Astrocyte of the cerebellum (primary cell): Measurements from ENCODE around the gene HS1BP3.
A peak's percentile ranks its signal among the peaks of the same experiment; 100 is the strongest.

Source experiments
- DNase-seq: peaks from one replicate; pipeline ENCODE4 v3.0.0-alpha.2; 2011; ENCODE audit warnings: low read depth
- H3K4me3 ChIP-seq: 2 replicates; pipeline ENCODE4 v1.5.1; 2011; ENCODE audit warnings: mild to moderate bottlenecking, low read depth, low read length, moderate library complexity
- in situ Hi-C: cut with HindIII; loops from 2 replicates; pipeline ENCODE4 v1.10.0; 2017; ENCODE audit warnings: low sequenced_read_pairs
- TF ChIP-seq, protein P1 (sequence below): IDR thresholded peaks from 2 replicates; pipeline ENCODE4 v1.5.1; 2012; ENCODE audit warnings: low read length, low read depth, moderate library complexity, mild to moderate bottlenecking; ENCODE audit errors: missing control alignments

The HS1BP3 gene, protein sequence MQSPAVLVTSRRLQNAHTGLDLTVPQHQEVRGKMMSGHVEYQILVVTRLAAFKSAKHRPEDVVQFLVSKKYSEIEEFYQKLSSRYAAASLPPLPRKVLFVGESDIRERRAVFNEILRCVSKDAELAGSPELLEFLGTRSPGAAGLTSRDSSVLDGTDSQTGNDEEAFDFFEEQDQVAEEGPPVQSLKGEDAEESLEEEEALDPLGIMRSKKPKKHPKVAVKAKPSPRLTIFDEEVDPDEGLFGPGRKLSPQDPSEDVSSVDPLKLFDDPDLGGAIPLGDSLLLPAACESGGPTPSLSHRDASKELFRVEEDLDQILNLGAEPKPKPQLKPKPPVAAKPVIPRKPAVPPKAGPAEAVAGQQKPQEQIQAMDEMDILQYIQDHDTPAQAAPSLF

DNA sequence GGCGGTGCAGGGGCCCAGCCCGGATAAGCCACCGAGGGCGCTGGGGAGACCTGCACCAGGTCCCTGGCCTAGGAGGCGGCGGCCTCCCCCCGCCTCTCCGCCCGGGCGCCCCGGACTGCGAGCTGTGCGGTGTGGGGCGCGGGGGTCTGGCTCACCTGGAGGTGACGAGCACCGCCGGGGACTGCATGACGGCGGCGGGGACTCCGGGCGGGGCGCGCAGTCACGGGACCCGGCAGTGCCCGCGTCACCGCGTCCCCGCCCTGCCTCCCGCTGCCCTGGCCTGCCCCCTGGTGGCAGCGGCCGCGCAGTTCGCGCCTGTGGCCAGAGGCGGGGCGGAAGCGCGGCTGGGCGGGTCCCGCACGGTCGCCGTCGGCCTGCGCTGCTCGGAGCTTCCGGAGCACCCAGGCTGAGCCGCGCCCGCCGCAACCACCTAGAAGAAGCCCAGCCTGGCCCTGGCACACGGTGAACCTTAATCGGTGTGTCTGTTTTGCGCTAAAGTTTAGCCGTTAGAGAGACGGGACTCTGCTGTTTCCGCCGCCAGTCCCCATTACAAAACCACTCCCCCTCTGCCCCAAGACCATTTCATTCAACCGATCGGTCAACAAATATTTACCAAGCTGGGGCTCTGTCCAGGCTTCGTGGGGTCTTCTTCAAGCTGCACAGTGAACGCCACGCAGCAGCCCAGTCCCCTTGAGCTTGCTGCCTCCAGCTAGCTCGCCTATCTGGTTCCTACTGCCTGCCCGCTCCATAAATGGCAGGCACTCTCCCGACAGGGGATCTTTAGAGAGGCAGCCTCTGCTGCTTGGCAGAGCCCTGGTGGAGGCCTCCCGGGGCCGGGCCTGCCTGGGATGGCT lies at the start of gene HS1BP3:
TSS of gene HS1BP3 (minus strand) at position 222 of the 854 bp plus-strand sequence. CDS start at position 187, 35 bp downstream.
- no peak for DNase-seq
- TF ChIP-seq, protein P1, sequence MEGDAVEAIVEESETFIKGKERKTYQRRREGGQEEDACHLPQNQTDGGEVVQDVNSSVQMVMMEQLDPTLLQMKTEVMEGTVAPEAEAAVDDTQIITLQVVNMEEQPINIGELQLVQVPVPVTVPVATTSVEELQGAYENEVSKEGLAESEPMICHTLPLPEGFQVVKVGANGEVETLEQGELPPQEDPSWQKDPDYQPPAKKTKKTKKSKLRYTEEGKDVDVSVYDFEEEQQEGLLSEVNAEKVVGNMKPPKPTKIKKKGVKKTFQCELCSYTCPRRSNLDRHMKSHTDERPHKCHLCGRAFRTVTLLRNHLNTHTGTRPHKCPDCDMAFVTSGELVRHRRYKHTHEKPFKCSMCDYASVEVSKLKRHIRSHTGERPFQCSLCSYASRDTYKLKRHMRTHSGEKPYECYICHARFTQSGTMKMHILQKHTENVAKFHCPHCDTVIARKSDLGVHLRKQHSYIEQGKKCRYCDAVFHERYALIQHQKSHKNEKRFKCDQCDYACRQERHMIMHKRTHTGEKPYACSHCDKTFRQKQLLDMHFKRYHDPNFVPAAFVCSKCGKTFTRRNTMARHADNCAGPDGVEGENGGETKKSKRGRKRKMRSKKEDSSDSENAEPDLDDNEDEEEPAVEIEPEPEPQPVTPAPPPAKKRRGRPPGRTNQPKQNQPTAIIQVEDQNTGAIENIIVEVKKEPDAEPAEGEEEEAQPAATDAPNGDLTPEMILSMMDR, result peak; percentile 55
- H3K4me3 ChIP-seq, result peak within 1 kb of the TSS; percentile 87
- in situ Hi-C loops, result no loop called here

DNA sequence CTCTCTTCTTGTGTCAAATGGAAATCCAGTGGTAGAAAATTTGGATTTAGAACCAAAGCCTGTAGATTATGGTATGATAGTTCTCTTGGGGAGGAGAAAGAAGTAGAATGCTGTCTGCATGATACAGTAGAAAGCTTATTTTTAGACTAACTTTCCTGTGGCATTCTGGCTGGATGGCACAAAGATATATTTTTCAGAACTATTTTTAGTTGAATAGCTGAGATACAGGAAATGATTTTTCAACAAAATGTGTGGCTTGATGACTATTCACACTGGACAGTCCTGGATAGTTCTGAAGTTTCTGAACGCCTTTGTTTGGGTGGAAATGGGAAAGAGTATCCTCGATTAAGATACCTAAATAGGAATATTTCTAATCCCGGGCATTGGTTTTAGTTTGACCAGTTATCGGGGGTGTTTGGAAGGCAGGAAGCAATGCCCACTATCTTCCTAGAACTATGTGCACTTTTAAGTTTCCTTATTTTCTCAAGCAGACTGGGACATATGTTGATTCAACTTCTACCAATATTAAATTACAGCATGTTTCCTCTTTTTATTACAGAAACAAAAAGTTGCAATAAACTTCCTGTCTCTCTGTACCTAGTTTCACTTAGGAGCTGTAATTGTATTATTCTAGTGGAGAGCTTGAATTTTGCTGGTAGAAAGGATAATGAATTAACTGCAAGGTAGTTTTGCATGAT lies 48.2 kb upstream of the HS1BP3 start:
- in situ Hi-C loops, result no loop called here
- TF ChIP-seq, protein P1, result no peak
- no peak for DNase-seq
- no peak overlapping the region for H3K4me3 ChIP-seq

DNA sequence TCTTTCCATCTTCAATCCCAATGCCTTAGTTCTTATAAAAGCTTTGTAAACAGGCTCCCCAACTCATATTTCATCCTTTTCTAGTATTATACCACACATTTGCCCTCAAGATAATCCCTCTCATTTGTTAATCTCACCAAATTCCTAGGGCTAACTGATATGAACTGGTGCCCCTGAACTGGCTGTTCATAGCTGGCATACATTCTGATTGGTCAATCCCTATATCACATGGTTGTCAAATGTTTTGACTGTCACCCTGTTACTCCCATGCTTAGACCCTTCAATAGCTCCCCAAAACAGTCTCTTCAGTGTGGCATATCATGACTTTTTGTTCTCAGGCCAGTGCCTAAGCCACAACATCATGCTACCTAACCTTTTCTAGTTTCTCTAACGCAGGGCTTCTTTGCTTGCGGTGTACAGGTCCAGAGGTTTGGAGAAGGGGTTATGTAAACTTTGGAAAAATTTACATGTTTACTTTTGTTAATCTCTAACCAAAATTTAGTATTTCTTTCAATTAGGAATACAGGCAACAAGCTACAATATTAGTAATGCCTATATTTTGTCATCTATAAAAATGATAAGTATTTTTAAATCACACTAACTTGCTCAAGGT lies 46.5 kb upstream of the HS1BP3 start:
- no peak overlapping the region for H3K4me3 ChIP-seq
- no peak for DNase-seq
- TF ChIP-seq, protein P1, result no peak
- in situ Hi-C loops, result no loop called here

DNA sequence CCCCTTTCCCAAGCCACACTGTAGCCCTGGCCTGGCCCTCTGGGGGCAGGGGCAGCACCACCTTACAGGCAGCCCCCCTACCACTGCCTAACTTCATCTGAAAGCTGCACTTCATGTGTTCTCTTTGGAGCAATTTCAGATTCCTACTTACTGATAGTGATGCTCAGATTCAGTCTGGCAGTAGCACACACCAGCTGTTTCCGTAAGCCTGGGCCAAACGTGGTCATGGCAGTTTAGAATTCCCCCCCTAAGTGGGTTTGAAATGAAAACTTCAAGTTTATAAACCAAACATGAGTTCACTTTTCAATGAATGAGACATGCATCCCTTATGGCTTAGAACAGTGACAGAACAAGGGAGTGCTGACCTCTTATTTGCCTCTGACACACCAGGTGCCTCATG lies 45.5 kb upstream of the HS1BP3 start:
- no peak overlapping the region for H3K4me3 ChIP-seq
- DNase-seq, result no peak
- TF ChIP-seq, protein P1, result no peak
- in situ Hi-C loops, result no loop called here

DNA sequence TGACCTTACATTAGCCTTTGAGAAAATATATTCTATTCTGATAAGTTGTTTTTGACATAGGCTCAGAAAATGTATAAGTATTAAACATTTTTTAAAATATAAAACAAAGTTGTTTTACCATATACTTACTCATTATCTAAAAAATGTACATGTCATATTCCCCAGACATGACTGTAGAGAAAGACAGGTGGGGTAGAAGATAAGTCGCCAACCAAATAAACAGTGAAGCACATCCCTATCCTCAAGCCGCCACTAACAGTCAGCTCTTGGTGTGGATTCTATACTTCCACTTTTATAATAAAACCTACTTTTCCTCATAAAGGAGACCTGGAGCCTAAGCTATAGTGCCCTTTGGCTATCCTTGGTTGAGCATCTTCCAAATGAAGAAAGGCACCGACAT lies 42.4 kb upstream of the HS1BP3 start:
- in situ Hi-C loops, result no loop called here
- no peak overlapping the region for H3K4me3 ChIP-seq
- TF ChIP-seq, protein P1, result no peak
- no peak for DNase-seq

DNA sequence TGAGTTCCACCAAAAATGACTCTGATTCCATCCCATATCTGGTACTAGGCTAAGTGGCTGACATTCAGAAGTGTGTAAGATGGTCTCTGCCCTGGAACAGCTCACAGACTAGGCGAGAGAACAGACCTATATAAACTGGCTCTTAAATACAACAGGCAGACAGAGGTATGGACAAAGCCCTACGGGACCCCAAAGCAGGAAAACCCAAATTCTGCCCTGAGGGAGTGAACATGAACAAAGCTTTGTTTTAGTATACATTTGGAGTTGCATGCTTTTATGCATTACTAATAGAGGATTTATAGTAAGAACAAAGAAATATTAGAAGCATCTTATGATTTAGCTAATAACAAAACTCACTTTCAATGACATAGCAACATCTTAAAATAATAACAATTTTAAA lies 41.2 kb upstream of the HS1BP3 start:
- no peak for DNase-seq
- TF ChIP-seq, protein P1, result no peak
- in situ Hi-C loops, result no loop called here
- H3K4me3 ChIP-seq, result no peak overlapping the region
